HG03354 (cell line): Measurements from ENCODE around the gene THAP7.
"Not testable (repeated sequence)": the region's sequence is repeated elsewhere in the genome, so short reads cannot be mapped to it uniquely, and the experiment has no call there.

Source experiments
- ATAC-seq: cut with Tn5 transposase; IDR thresholded peaks from one replicate; pipeline ENCODE4 v1.9.1; 2021; ENCODE audit warnings: mild to moderate bottlenecking; ENCODE audit not compliant: unreplicated experiment, poor library complexity, severe bottlenecking

THAP7 gene

DNA sequence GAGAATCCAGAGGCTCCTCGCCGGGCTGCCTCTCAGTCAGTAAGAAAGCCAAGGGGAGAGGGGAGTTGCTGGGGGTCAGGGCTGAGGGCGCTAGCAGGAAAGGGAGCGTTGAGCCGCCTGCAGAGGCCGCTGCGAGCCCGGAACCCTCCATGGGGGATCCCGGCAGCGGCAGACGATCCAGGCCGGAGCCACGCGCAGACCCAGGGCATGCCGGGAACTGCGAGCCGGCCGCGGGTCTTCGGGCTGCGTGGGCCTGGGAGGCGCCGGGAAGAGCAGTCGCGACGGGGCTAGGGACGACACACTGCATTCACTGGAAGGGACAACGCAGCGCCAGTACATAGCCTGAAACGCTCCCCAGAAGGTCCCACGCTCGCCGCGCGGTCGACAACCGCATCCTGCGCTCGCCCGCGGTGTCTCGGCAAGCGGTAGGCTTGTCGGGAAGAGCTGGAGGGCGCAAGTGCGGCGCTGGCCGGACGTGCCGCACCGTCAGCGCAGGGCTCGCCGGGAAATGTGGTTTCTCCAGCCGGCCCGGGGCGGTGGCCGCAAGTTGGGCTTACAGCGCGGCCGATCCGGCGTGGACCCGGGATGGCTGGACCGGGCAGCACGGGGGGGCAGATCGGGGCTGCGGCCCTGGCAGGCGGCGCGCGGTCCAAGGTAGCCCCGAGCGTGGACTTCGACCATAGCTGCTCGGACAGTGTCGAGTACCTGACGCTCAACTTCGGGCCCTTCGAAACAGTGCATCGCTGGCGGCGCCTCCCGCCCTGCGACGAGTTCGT, 19.9 kb downstream of the THAP7 start, which contains the start of gene LZTR1:
LZTR1 (plus strand) TSS at position 511 of the 776 bp plus-strand sequence; CDS start at position 586, 75 bp downstream.
- peak; percentile 83 for ATAC-seq

DNA sequence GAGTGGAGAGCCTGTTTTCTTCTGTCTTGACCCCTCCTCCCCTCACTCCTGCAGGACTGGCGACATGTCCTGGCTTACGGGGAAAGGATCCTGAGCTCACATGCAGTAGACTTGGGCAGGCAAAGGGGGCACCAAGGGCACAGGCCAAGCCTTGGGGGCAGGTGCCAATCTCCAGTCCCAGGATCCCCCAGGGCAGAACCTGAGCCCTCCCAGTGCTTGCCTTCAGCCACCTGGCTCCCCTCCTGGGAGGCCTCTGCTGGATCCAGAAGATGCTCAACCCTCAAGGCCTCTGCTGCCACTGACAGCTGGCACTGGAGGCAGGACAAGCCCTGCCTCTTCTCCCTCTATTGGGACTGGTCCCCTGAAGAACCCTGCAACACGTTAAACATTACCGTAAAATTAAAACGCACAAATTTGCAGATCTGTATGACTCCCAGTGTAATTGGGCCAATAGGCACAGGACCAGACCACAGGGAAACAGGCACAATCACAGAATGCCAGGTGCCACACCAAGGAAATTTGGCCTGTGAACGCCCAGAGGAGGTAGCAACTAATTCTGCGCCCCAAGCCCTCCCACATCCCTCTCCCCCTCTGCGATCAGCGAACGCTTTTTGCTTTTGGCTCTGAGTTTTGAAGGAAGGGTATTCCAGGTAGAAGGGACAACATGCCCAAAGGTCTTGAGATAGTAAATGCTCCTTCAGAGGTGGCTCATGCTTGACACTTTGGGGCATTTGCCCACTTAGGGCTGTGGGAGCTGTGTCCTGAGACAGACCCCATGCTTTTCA, 20.8 kb downstream of the THAP7 start:
- ATAC-seq: no peak

DNA sequence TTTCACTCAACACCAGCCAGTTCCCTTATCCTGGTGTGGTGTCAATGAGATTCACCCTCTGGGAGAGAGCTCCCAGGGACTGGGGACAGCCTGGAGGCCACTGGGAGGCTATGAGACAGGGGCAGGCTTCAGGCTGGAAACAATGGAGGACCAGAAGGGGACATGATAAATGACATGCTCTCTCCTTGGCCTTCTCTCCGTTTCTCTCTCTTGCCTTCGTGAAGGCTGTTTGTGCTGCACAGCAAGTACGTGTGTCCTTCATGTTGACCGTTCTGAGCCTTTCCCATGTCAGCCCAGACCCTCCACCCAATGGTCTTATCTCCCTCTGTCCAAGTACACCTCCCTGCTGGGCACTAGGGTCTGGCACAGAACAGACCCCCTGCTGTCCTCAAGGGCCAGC, 21.4 kb downstream of the THAP7 start:
- ATAC-seq: no peak

DNA sequence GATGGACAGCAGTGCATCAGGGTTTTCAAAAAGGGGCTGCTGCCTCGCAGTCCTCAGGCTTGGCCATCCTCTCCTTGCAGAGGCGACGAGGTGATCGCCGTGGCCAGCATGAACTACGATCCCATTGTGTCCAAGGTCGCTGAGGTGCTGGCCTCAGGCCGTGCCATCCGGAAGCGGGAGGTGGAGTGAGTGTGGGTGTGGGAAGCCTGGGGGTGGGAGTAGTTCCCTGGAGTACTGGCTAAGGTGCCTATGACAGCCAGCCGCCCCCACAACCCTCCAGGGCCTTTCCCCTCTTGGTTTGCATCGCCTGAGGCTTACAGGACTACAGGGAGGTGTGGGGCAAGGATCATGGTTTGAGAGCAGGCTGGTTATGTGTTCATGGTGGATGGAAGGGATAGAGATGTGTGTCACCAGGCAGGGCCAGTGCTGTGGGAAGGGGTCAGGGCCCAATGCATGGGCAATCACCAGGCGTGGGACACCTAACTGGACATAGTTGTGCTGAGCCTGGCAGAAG, 21.9 kb downstream of the THAP7 start:
- ATAC-seq: no peak

DNA sequence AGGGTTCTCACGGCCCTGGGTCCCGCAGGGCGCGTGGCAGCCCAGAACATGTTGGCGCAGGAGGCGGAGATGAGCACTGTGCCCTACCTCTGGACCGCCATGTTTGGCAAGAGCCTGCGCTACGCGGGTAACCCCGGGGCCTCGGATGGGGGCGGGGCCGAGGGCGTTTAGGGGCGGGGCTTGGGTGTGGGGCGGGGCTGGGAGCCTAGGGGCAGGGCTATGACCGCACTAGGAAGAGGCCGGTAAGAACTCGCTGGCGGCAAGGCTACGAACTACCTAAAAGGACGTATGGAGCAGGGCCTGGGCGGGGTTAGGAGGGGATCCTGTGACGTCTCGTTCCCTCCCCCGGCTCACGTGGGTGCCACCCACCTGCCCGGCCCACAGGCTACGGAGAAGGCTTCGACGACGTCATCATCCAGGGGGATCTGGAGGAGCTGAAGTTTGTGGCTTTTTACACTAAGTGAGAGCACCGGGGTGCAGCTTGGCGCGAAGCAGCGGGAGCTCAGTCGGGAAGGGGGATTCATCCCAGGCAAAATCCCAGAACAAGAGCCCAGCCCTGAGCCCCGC, 22.6 kb downstream of the THAP7 start:
- ATAC-seq: no peak

DNA sequence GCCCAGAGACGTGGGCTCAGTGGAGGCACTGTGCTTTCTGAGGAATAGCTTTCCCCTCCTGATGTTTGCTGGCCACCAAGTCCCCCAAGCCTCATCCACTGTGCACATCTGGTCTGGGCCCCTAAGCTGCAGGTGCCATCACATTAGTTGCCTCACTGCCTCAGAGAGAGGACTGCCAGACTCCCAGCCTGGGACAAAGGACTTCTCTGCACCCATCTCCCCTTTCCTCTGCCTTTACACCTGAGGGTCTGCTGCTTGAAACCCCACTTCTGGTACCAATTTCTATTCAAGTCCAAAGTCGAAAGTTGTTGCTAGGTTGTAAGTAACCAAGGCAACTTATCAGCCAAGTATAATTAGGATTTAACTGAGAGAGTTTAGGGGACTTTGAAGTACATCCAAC, 23.5 kb downstream of the THAP7 start:
- no peak for ATAC-seq

DNA sequence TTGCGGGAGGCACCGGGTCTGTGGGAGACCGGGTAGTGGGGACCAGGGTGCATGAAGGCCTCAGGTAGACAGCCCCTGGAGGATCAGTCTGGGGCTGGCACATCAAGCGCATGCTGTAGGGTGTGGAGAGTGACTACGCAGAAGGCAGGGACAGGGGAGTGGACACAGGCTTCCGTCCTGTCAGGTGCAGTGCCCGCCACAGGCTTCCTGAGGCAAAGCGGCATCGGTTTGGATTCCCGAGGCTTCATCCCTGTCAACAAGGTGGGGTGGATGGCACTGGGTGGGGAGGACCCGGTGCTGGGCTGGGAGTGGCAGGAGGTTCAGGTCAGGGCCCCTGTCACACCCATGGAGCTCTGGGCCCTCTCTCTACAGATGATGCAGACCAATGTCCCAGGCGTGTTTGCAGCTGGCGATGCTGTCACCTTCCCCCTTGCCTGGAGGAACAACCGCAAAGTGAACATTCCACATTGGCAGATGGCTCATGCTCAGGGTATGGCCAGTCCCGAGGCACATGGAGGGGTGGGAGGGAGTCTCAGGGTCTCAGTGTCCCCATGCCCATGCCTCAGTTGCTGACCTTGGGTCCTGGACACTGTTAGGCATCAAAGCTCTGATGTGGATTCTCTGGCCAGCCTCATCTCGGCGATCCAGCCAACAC, 24.3 kb downstream of the THAP7 start:
- no peak for ATAC-seq

DNA sequence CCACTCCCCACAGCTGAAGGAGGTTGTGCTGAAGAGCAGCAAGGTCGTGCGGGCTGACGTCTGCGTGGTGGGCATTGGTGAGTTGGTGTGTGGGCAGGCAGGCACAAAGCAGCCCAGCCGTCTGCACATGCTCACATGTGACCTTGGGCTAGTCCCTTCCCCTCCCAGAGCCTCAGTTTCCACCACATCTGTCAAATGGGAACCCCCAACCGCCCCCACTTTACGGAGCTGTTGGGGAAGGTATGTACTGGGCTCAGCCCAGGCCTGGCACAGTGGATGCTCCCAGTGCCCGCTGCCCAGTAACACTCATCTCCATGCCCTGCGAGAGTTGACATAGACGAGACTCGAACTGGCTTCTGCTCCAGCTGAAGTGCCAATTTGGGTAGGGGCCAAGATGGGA, 24.9 kb downstream of the THAP7 start:
- ATAC-seq: no peak

DNA sequence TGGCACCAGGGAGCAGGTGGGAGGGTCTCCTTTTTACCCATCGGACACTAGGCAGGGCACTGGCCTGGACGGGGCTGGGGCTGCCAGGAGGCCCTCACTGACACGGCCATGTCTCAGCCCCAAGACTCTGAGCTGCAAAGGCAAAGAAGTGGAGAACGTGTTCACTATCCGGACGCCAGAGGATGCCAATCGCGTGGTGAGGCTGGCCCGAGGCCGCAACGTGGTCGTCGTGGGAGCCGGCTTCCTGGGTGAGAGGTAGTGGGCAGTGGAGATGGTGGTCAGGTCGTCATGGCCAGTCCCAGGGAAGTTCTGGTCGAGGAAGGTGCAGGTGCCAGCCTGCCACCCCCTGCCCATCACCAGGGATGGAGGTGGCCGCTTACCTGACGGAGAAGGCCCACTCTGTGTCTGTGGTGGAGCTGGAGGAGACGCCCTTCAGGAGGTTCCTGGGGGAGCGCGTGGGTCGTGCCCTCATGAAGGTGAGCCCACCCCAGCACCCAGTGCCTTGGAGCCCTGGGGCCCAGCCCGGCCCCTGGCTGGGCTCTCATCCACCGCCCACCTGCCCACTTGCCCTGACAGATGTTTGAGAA, 25.5 kb downstream of the THAP7 start:
- no peak for ATAC-seq

DNA sequence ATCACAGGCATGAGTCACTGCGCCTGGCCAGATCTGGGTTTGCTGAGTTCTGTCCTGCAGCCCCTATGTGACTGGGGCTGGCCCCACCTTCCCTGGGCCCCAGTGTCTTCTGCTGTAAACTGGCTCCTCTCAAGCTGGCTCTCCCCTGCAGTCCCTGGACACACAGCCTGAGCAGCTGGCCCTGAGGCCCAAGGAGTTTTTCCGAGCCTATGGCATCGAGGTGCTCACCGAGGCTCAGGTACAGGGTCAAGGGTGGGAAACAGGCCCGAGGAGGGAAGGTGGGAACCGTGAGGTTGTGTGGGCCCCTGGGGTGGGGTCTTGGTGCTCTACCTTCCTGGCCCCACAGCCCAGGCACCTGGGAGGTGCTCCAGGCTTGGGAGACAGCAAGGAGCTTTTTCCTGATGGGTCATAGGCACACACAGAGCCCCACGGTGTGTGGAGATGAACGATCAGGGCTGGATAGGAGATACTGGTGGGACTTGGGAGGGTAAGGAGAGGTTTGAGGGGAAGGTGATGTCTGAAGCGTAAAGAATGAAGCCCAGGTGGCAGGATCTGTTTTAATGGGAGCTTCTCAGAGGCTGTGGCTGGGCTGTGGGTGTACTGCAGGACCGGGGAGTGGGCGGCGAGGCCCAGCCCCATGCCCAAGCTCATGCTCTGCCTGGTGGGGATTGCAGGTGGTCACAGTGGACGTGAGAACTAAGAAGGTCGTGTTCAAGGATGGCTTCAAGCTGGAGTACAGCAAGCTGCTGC, 26.2 kb downstream of the THAP7 start:
- ATAC-seq: no peak

DNA sequence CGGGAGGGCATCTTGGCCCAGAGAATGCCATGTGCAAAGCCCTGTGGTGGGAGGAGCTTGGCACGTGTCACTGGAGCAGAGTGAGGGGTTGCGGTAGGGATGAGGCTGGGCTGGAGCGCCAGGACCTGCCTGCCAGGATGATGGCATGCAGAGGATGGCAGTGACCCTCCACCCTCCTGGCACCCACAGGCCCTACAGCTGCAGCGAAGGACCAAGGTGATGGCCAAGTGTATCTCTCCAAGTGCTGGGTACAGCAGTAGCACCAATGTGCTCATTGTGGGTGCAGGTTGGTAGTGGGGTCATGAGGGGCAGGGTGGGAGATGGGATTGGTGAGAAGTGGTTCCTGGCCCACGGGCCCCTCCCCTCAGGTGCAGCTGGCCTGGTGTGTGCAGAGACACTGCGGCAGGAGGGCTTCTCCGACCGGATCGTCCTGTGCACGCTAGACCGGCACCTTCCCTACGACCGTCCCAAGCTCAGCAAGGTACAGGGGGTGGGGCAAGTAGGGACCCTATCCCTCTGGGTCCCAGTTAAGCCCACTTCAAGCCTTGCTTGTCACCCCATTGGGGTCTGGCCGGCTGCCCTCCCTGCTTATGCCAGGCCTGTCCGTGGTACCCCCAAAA, 27.5 kb downstream of the THAP7 start:
- ATAC-seq: no peak

DNA sequence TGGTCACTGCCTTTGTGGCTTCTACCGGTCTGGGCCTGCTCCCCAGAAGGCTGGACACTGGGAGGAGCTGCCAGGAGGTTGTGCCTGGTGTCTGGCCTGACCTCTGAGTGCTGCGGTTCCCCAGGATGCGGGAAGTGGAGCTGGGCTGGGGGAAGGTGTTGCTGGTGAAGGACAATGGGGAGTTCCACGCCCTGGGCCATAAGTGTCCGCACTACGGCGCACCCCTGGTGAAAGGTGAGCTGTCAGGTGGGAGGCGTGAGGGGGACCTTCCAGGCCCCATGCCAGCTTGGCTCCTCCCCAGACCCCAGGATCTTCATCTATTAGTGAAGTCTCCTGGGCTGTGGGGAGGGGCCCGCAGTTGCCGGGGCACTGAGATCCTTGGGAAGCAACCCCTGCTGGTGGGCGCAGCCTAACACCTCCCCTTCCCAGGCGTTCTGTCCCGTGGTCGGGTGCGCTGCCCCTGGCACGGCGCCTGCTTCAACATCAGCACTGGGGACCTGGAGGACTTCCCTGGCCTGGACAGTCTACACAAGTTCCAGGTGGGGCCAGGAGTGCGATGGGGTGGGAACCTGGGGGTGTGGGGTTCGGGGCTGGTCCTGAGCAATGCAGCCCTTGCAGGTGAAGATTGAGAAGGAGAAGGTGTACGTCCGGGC, 28.2 kb downstream of the THAP7 start:
- ATAC-seq: no peak

DNA sequence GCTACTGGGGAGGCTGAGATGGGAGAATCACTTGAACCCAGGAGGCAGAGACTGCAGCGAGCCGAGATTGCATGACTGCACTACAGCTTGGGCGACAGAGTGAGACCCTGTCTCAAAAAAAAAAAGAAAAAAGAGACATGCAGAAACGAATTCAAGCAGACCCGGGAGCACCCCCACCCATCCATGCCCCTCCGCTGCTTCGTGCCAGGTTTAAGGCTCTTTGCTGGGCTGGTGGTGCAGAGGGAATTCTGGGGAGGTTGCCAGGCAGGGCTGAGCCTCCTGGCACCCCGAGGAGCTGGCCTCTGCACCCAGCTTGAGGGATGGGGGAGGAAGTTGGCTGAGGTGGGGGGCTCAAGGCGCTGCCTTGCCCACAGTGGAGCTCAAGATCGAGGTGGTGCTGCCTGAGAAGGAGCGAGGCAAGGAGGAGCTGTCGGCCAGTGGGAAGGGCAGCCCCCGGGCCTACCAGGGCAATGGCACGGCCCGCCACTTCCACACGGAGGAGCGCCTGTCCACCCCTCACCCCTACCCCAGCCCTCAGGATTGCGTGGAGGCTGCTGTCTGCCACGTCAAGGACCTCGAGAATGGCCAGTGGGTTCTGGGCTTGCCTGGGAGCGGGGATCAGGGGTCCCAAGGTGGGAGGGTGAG, 28.9 kb downstream of the THAP7 start:
- ATAC-seq: no peak

DNA sequence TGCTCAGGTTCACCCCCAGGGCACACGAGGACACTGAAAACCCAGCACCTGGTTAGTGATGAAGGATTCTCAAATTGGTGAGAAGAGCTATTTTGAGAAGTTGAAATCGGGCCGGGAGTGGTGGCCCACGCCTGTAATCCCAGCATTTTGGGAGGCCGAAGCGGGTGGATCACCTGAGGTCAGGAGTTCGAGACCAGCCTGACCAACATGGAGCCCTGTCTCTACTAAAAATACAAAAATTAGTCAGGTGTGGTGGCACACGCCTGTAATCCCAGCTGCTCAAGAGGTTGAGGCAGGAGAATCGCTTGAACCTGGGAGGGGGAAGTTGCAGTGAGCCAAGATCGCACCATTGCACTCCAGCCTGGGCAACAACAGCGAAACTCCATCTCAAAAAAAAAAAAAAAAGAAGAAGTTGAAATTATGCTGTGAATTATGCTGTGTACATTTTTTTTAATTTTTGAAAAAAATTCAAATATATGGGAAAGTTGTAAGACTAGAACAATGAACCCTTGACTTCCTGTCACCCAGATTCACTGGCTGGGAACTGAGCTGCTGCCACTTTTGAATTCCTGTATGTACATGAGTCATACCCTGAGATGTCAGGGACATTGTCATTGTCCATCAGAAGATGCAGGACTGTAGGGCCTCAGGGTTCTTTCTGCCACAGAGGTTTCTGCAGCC, 29.8 kb downstream of the THAP7 start:
- not testable (repeated sequence) for ATAC-seq

DNA sequence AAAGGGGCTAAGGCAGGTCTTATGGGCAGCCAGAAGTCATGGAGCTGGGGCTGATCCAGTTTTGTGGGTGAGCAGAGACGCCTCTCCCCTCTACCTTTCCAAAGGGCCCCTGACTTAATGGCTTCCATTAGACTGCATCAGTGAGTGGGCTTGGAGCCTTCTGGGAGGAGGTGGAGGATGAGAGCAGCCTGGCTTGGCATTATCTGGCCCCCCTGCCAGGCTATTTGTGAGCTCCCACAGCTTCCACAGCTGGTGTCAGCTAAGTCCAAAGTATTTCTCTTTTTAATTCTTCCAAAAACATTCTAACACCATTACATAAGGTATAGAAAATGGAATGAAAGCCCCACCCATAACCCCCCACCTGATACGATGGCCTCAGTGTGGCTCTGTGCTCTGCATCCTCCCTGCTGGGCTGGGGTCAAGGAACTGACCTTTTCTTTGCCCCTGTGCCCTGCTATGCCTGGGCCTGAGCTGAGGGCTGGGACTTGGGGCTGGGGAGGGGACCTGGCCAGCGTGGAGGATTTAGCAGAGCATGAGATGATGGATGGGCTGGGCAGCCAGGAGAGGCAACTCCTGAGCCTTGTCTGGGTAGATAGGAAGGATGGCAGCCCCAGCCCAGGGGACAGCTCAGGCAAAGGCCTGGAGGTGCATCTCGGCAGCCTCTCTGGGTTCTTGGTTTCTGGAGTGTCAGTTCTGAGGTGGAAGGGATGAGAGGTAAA, 30.8 kb downstream of the THAP7 start:
- no peak for ATAC-seq

DNA sequence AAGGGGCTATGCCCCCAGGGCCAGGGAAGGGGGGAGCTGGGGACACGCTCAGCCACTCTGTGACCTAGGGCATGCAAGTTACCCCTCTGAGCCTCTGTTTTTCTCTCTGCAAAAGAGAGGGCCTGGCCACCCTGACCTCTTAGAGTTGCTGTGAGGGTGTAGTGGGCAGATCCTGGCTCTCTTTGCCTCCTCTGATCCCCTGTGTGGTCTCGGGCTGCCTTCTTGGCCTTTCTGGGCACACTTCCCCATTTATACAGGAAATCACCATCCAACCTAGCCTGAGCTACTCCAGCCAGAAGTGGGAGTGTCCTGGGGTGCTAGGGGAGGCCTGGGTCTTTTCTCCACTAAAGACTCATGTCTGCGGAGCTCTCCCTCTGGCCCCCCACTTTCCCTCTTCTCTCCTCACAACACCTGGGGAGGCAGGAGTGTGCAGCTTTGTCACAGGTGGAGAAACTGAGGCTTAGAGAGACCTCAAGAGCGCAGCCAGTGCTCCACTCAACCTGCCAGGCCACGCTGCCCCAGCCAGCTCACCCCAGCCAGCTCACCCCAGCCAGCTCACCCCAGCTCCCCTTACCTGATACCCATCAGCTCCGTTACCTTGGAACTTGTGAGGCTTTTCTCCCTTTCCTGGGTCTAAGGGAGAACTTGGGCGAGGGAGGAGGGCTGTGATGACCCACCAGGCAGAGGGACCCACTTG, 33.5 kb downstream of the THAP7 start:
- no peak for ATAC-seq
